GM12892 (cell line): ENCODE results near the gene MRPS7.
"Not testable (repeated sequence)": the region's sequence is repeated elsewhere in the genome, so short reads cannot be mapped to it uniquely, and the experiment has no call there.

Experiments used
- DNase-seq: peaks from one replicate; pipeline ENCODE4 v3.0.0; 2011; ENCODE audit not compliant: insufficient read length
- FAIRE-seq: peaks from 2 replicates; lab custom pipeline; 2011; peaks lifted over from hg19 to GRCh38; lab: Jason Lieb, UNC
- POLR2A ChIP-seq: IDR thresholded peaks from 2 replicates; pipeline ENCODE4 v1.6.1; 2011; ENCODE audit warnings: low read depth, low read length, control low read depth
- POLR2AphosphoS5 ChIP-seq: IDR thresholded peaks from 2 replicates; pipeline ENCODE4 v1.6.1; 2011; ENCODE audit warnings: low read depth, low read length, control low read depth
- TAF1 ChIP-seq: IDR thresholded peaks from 2 replicates; pipeline ENCODE4 v1.6.1; 2011; ENCODE audit warnings: low read depth, mild to moderate bottlenecking, control low read depth, low read length, borderline replicate concordance

MRPS7 gene

DNA sequence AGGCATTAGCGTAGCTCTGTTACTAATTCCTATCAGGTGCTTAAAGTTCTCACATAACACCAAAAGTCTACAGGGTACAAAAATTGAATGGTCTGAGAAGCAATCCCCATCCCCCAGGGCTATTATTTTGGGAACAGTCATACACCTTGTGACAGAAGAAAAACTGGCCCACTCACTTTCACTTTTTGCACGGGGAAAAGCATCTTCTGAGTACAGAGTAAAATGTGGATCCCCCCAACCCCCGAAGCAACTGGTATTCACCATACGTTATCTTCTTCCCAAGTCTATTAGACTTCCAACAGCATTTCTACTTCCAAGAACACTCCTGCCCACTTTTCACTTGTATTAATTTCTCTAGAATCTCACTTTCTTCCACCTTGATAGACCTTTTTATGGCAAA, 12.1 kb upstream of the MRPS7 start:
- DNase-seq (no peak), FAIRE-seq (no peak)
- no peak for TF ChIP-seq POLR2AphosphoS5
- no peak for TF ChIP-seq TAF1
- TF ChIP-seq POLR2A, result no peak

DNA sequence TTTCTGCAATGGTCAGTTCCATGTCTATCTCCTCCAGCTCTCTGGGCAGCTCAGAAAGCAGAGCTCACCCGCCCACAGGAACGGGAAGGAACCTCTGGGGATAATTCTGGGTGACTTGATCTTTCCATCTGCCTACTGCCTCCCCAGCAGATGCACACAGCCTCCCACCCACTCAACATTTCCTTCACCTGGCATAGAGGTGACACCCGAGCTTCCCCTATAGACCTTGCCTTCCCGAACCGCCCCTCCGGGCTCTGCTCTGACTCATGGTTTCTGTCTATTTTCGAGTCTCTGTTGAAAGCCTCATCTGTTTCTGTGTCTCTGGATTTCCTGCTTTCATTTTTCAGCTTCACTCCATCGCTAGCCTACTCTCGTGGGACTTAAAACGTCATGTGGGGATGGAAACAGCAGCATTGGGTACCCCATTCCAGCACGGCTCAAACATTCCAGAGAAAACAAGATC, 11.6 kb upstream of the MRPS7 start:
- peak; percentile 74 for DNase-seq
- TF ChIP-seq POLR2A, result no peak
- TF ChIP-seq POLR2AphosphoS5, result no peak
- no peak for TF ChIP-seq TAF1
- FAIRE-seq, result peak; percentile 90

DNA sequence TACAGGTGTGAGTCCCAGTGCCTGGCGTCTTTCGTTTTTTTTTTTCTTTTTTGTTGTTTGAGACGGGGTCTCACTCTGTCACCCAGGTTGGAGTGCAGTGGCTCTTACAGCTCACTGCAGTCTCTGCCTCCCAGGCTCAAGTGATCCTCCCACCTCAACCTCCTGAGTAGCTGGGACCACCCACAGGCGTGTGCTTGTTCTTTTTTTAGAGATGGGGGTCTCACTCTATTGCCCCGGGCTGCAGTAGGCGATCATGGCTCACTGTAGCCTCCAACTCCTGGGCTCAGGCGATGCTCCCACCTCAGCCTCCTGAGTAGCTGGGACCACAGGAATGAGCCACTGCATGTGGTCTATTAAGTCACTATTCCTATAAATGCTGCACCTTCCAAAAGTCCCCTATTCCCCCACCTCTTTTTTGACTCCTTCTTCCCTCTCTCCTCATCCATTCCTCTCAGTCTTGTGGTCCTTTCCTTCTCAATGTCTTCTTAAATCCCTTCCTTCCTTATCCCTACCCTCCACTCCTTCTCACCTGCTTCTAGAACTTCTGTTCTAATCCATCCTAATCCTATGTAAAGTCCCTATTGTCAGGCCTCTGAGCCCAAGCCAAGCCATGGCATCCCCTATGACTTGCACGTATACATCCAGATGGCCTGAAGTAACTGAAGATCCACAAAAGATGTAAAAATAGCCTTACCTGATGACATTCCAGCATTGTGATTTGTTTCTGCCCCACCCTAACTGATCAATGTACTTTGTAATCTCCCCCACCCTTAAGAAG, 9.5 kb upstream of the MRPS7 start:
- no peak for TF ChIP-seq POLR2AphosphoS5
- FAIRE-seq (no peak), DNase-seq (no peak)

DNA sequence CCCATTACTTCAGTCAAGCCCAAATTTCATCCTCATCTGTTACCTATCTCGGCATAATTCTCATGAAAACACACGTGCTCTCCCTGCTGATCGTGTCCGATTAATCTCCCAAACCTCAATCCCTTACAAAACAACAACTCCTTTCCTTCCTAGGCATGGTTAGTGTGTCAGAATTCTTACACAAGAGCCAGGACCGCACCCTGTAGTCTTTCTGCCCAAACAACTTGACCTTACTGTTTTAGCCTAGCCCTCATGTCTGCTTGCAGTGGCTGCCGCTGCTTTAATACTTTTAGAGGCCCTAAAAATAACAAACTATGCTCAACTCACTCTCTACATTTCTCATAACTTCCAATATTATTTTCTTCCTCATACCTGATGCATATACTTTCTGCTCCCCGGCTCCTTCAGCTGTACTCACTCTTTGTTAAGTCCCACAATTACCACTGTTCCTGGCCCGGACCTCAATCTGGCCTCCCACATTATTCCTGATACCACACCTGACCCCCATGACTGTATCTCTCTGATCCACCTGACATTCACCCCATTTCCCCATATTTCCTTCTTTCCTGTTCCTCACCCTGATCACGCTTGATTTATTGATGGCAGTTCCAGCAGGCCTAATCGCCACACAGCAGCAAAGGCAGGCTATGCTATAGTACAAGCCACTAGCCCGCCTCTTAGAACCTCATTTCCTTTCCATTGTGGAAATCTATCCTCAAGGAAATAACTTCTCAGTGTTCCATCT, 5.6 kb upstream of the MRPS7 start:
- not testable (repeated sequence) for FAIRE-seq, DNase-seq

DNA sequence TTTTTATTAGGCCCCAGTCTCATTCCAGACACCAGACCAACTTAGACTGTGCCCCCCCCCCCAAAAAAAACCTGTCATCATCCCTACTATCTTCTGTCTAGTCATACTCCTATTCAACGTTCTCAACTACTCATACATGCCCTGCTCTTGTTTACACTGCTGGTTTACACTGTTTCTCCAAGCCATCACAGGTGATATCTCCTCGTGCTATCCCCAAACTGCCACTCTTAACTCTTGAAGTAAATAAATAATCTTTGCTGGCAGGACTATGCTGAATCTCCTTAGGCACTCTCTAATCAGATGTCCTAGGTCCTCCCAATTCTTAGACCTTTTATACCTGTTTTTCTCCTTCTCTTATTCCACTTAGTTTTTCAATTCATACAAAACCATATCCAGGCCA, 4.5 kb upstream of the MRPS7 start:
- not testable (repeated sequence) for DNase-seq, FAIRE-seq

DNA sequence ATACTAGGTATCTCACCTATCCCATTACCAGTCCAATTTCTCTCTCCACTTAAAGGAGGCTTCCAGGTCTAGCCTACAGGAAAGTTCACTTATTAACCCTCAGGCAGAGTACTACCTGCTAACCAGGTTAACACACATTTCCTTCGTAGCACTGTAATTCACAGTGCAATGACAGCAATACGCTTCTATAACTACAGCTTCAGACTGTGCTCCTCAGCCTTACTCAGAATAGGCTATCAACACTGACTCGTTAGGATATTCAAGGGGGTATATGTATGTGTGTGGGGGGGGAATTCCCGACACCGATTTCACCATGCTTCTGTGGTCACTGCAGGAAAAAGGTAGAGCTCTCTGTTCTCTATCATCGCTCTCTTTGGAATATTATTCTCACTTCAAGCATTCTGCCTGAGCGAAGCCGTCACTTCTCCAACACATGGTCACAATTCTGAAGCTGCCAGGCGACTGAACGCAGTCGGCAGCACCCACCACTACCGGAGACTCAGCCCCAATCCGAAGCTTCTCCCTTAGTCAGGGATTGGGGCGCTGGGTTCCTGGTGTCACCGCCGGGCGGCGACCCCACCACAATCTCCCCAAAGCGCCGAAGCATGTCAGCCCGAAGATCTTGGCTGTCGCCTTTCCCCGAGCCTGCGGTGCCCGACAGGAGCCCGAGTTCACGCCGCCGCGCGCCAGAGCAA, 891 bp upstream of the MRPS7 start:
- TF ChIP-seq POLR2A, result peak; percentile 48; the same call in 1 of the 2 replicates
- no peak for TF ChIP-seq TAF1
- peak; percentile 69; the same call in 1 of the 2 replicates for TF ChIP-seq POLR2AphosphoS5
- FAIRE-seq, result peak; percentile 57
- DNase-seq, result no peak

DNA sequence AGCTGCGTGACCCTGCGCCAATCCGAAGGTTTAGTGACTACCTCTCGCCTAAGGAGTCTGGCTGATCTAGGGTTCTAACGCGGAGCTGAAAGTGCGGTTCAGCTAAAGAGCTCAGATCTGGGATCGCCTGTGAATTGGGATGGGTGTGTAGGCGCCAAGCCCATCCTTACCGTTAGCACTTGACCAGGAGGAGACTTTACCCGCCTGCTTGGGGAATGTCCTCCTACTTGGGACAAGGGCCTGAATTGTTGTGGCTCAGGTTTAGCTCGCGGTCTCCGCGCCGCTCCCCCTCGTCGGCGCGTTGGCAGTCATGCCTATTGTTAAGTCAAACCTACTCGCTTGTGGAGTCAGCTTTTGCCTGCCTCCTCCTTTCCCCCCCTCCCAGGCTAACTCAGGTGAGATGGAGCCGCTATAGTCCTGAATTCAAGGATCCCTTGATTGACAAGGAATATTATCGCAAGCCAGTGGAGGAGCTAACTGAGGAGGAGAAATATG, 480 bp downstream of the MRPS7 start:
- no peak for TF ChIP-seq TAF1
- no peak; the same call in 1 of the 2 replicates for TF ChIP-seq POLR2A
- TF ChIP-seq POLR2AphosphoS5, result no peak; the same call in 1 of the 2 replicates
- DNase-seq, result no peak
- no peak for FAIRE-seq

DNA sequence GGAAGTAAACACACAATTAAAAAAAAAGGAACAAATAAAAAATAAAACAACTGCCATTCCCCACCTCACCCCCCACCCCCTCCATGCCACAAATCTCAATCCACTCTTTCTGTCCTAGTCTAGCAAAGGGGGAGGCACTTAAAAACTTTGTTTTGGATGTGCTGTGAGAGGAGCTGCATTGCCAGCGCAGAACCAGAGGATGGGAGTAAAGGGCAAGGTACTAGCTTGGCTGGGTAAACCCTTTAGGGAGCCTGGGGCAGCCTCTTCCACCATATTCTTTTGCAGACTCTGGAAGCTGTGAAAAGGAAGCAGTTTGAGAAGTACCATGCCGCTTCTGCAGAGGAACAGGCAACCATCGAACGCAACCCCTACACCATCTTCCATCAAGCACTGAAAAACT, 1.4 kb downstream of the MRPS7 start:
- DNase-seq (no peak), FAIRE-seq (no peak)
- no peak for TF ChIP-seq POLR2A
- no peak for TF ChIP-seq TAF1
- no peak for TF ChIP-seq POLR2AphosphoS5

DNA sequence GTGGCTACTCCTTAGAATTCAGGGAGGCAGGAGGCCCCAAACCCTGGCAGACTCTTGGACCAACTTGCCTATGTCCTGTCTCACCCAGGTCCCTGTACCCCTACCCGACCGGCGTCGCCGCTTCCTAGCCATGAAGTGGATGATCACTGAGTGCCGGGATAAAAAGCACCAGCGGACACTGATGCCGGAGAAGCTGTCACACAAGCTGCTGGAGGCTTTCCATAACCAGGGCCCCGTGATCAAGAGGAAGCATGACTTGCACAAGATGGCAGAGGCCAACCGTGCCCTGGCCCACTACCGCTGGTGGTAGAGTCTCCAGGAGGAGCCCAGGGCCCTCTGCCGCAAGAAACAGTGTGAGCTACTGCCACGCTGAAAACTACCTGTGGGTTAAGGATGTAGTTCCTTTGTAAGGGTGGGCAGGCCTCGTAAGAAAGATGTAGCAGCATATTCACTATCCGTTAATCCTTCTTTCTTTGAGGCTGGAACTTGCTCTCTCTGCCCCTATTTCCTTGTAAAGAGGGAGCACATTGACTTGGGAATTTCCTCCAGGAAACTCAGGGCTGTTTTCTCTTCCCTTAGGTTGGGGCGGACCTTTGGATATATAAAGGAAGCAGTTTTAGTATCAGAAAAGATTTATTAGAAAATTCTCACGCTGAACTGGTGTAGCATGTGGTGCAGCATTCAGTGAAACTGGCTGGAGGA, 4.1 kb downstream of the MRPS7 start:
- TF ChIP-seq POLR2AphosphoS5, result no peak
- no peak for TF ChIP-seq TAF1
- TF ChIP-seq POLR2A, result no peak
- DNase-seq, result no peak
- no peak for FAIRE-seq

DNA sequence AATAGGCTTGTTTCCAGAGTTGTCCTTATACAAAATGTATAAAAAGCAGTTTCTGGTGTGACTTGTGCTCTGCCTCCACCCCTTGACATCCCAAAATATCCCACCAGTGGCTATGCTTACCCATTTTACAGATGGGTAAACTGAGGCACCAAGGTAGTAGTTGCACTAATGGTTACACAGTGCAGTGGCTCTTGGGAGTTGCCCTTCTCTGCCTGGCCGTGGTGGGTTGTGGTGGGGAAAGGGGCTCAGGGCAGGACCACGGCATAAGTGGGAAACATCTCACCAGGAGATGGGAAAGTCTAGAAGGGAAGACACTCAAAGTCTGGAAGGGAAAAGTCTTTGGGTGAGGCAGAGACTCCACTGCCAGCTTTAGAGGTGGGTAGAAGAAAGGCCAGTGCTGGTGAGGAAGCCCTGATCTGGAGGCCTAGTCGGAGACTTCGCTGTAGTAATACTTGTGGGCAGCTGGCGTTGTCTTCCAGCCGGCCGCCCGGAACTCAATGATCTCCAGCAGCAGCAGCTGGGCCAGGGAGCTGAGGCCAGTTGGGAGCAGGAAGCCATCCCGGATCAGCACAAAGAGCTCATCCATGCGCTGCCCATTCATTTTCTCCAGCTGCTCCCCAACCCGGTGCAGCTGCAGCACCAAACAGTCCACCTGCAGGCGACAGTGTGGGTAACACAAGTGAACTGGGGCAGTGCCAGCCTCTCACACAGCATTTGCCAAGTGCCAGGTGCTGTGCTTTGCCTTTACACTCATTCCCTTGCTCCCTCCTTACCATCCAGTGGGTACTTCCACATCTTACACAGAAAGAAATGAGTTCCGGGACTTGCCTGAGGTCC, 4.9 kb downstream of the MRPS7 start:
- DNase-seq, result no peak

DNA sequence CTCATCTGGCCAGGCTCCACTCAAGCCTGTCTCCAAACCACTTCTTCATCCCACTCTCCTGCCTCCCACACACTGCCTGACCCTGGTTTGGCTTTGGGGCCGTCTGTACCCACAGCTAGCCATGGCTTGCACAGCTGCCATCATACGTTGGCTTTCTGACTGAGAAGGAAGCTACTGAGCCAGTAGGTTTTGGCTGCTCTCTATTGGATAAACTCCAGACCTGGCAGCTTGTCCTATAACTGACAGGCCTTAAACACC, 5.4 kb downstream of the MRPS7 start:
- FAIRE-seq, result no peak
- DNase-seq, result no peak
- TF ChIP-seq POLR2A (no peak), POLR2AphosphoS5 (no peak), TAF1 (no peak)

More for the DNA sequence above, 4.9 kb downstream of the MRPS7 start:
- TF ChIP-seq POLR2A (no peak; the same call in 1 of the 2 replicates), TAF1 (no peak), POLR2AphosphoS5 (no peak)
- FAIRE-seq, result no peak
